H9 (cell line): Measurements from ENCODE around the gene MRFAP1. TPM values are rescaled to one million over a fixed set of nuclear protein-coding genes. Genes with fewer than 3 reads are reported as not detected.

ENCODE experiments used
- DNase-seq: peaks from one replicate; pipeline ENCODE4 v3.0.0-alpha.2; 2017
- H2AFZ ChIP-seq: one replicate; pipeline ENCODE4 v1.6.1; 2013; ENCODE audit warnings: mild to moderate bottlenecking, low read length, control low read depth, moderate library complexity
- H2AK5ac ChIP-seq: 2 replicates; pipeline ENCODE4 v1.6.1; 2013; ENCODE audit warnings: low read length, control low read depth, mixed read lengths; ENCODE audit not compliant: insufficient read length
- H2BK120ac ChIP-seq: one replicate; pipeline ENCODE4 v1.6.1; 2013; ENCODE audit warnings: low read depth, mild to moderate bottlenecking, low read length, control low read depth, inconsistent platforms; ENCODE audit not compliant: poor library complexity, severe bottlenecking
- H2BK12ac ChIP-seq: 2 replicates; pipeline ENCODE4 v1.6.1; 2013; ENCODE audit warnings: low read length, control low read depth, mixed read lengths, low read depth; ENCODE audit not compliant: insufficient read length
- H2BK15ac ChIP-seq: 2 replicates; pipeline ENCODE4 v1.6.1; 2013; ENCODE audit warnings: low read depth, low read length, control low read depth
- H2BK20ac ChIP-seq: one replicate; pipeline ENCODE4 v1.6.1; 2013; ENCODE audit warnings: low read depth, mild to moderate bottlenecking, low read length, control low read depth, inconsistent platforms; ENCODE audit not compliant: poor library complexity, severe bottlenecking
- H2BK5ac ChIP-seq: 2 replicates; pipeline ENCODE4 v1.6.1; 2013; ENCODE audit warnings: low read length, control low read depth, mixed read lengths; ENCODE audit not compliant: insufficient read length
- H3K14ac ChIP-seq: 2 replicates; pipeline ENCODE4 v1.6.1; 2013; ENCODE audit warnings: low read length, control low read depth; ENCODE audit not compliant: insufficient read depth
- H3K18ac ChIP-seq: 2 replicates; pipeline ENCODE4 v1.6.1; 2013; ENCODE audit warnings: low read depth, mild to moderate bottlenecking, mixed read lengths, low read length, control low read depth; ENCODE audit not compliant: insufficient read length
- H3K23ac ChIP-seq: 2 replicates; pipeline ENCODE4 v1.6.1; 2013; ENCODE audit warnings: low read length, control low read depth, mixed read lengths, low read depth; ENCODE audit not compliant: insufficient read length
- H3K23me2 ChIP-seq: 2 replicates; pipeline ENCODE4 v1.6.1; 2013; ENCODE audit warnings: low read depth, mild to moderate bottlenecking, mixed read lengths, low read length, control low read depth; ENCODE audit not compliant: insufficient read length, poor library complexity, severe bottlenecking
- H3K27ac ChIP-seq: 2 replicates; pipeline ENCODE4 v1.5.1; 2013; ENCODE audit warnings: low read length, control low read depth, mixed read lengths, low read depth; ENCODE audit not compliant: insufficient read length
- H3K27me3 ChIP-seq: 2 replicates; pipeline ENCODE4 v1.6.1; 2013; ENCODE audit warnings: low read length, control low read depth, inconsistent platforms; ENCODE audit not compliant: insufficient read depth
- H3K4ac ChIP-seq: 2 replicates; pipeline ENCODE4 v1.6.1; 2013; ENCODE audit warnings: low read depth, mild to moderate bottlenecking, control low read depth, inconsistent platforms, low read length, moderate library complexity
- H3K4me1 ChIP-seq: 2 replicates; pipeline ENCODE4 v1.6.1; 2013; ENCODE audit warnings: low read length, control low read depth, inconsistent platforms; ENCODE audit not compliant: insufficient read depth
- H3K4me2 ChIP-seq: 2 replicates; pipeline ENCODE4 v1.6.1; 2013; ENCODE audit warnings: low read length, control low read depth, mixed read lengths; ENCODE audit not compliant: insufficient read length, insufficient read depth
- H3K56ac ChIP-seq: 2 replicates; pipeline ENCODE4 v1.6.1; 2013; ENCODE audit warnings: low read depth, mild to moderate bottlenecking, mixed read lengths, low read length, control low read depth; ENCODE audit not compliant: insufficient read length
- H3K79me1 ChIP-seq: 2 replicates; pipeline ENCODE4 v1.6.1; 2013; ENCODE audit warnings: low read depth, mild to moderate bottlenecking, moderate library complexity, low read length, control low read depth, inconsistent platforms; ENCODE audit not compliant: insufficient read depth, poor library complexity, severe bottlenecking
- H3K79me2 ChIP-seq: 2 replicates; pipeline ENCODE4 v1.6.1; 2013; ENCODE audit warnings: low read length, control low read depth, inconsistent platforms; ENCODE audit not compliant: insufficient read depth
- H3K9ac ChIP-seq: 2 replicates; pipeline ENCODE4 v1.6.1; 2013; ENCODE audit warnings: low read length, control low read depth, mixed read lengths; ENCODE audit not compliant: insufficient read length; ENCODE audit errors: extremely low read depth
- H3K9me3 ChIP-seq: one replicate; pipeline ENCODE4 v1.6.1; 2013; ENCODE audit warnings: low read depth, low read length, inconsistent platforms; ENCODE audit not compliant: control insufficient read depth
- H3T11ph ChIP-seq: one replicate; pipeline ENCODE4 v1.6.1; 2013; ENCODE audit warnings: mild to moderate bottlenecking, low read length, control low read depth, inconsistent platforms
- H4K20me1 ChIP-seq: one replicate; pipeline ENCODE4 v1.6.1; 2013; ENCODE audit not compliant: control insufficient read depth, insufficient read length, insufficient read depth
- H4K5ac ChIP-seq: 2 replicates; pipeline ENCODE4 v1.6.1; 2013; ENCODE audit warnings: low read depth, mild to moderate bottlenecking, mixed read lengths, low read length, control low read depth; ENCODE audit not compliant: insufficient read length
- H4K8ac ChIP-seq: replicated peaks from 2 replicates; pipeline ENCODE4 v1.6.1; 2013; ENCODE audit warnings: low read length, control low read depth, mixed read lengths, low read depth; ENCODE audit not compliant: insufficient read length
- H4K91ac ChIP-seq: 2 replicates; pipeline ENCODE4 v1.6.1; 2013; ENCODE audit warnings: low read depth, mild to moderate bottlenecking, moderate library complexity, mixed read lengths, low read length, control low read depth; ENCODE audit not compliant: insufficient read length
- H3K27ac Mint-ChIP-seq, 3 experiments: 2 replicates in 2 of 3; 3 replicates in 1 of 3; pipeline ENCODE4 v1.8.0; 2020 to 2021; ENCODE audit warnings: mixed read lengths in 3 of 3, mild to moderate bottlenecking in 1 of 3, moderate library complexity in 1 of 3
- H3K27me3 Mint-ChIP-seq: 2 replicates; pipeline ENCODE4 v1.8.0; 2021; ENCODE audit warnings: low read depth, mild to moderate bottlenecking, moderate library complexity, mixed read lengths
- H3K36me3 Mint-ChIP-seq, 3 experiments: 2 replicates in 2 of 3; 3 replicates in 1 of 3; pipeline ENCODE4 v1.8.0; 2020 to 2021; ENCODE audit warnings: low read depth in 3 of 3, mixed read lengths in 3 of 3; ENCODE audit not compliant: insufficient read depth in 1 of 3
- H3K4me1 Mint-ChIP-seq, 2 experiments: 2 replicates each; pipeline ENCODE4 v1.8.0; 2020; ENCODE audit warnings: mixed read lengths in 2 of 2
- H3K4me3 Mint-ChIP-seq, 2 experiments: 2 replicates in 1 of 2; 3 replicates in 1 of 2; pipeline ENCODE4 v1.8.0; 2020 to 2021; ENCODE audit warnings: mild to moderate bottlenecking in 2 of 2, mixed read lengths in 2 of 2, moderate library complexity in 1 of 2
- H3K9me3 Mint-ChIP-seq, 2 experiments: 2 replicates in 1 of 2; 3 replicates in 1 of 2; pipeline ENCODE4 v1.8.0; 2020; ENCODE audit warnings: mild to moderate bottlenecking in 2 of 2, mixed read lengths in 2 of 2, moderate library complexity in 1 of 2
- WGBS: extraction: QIAGEN DNeasy Blood & Tissue Kit; methylation state at CpG from one replicate; pipeline ENCODE4 v1.1.7; 2013; ENCODE audit warnings: missing lambda C conversion rate, low lambda C conversion rate, mixed read lengths; ENCODE audit not compliant: insufficient read length; ENCODE audit errors: extremely low coverage; 5-methylcytosine and 5-hydroxymethylcytosine counted together
- total RNA-seq: library from RNA; stranded (reverse); gene quantifications from 2 replicates; pipeline ENCODE4 v1.2.1, GENCODE V29; 2021
- TF ChIP-seq, protein P1 (sequence below): fragments of 200-600 bp; sonication (generic); conservative IDR thresholded peaks from 3 replicates; pipeline ENCODE4 v1.8.0; 2021; ENCODE audit warnings: antibody characterized with exemption, mild to moderate bottlenecking

Gene MRFAP1
- total RNA-seq, 1 experiment from 2014 or later, result 328 TPM

DNA sequence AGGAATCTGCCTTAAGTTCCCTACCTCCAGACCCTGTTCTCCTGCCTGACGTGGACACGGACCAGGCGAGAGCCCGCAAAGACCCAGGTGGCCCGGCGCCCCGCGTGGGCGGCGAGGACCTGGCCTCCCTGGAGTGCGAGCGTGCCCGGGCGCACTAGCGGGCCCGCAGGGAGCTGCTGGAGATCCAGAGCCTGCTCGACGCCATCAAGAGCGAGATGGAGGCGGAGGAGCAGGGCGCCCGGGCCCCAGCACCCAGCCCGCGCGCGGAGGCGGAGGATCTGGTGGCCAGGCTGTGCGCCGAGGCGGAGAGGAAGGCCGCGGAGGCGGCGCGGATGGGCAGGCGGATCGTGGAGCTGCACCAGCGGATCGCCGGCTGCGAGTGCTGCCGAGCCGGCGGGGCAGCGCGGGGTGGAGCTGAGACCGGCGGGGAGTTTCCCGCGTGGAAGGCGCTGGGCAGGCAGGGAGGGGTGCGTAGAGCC lies 18.2 kb downstream of the MRFAP1 start:
- Histone ChIP-seq H2BK12ac (no peak overlapping the region), H3K56ac (no peak overlapping the region), H3K23ac (no peak overlapping the region), H3K23me2 (peaks cover 3% of the 10 kb centered on the region), H3K79me2 (no peaks in the 10 kb centered on the region), H4K5ac (no peak overlapping the region), H3K18ac (peak overlapping the region; percentile 51), H2BK15ac (no peak overlapping the region), H4K20me1 (no peaks in the 10 kb centered on the region), H3K4ac (no peak overlapping the region), H3K9ac (no peak overlapping the region), H2BK5ac (no peak overlapping the region), H3K79me1 (no peaks in the 10 kb centered on the region), H2BK120ac (no peak overlapping the region), H4K91ac (no peak overlapping the region), H3K9me3 (no peaks in the 10 kb centered on the region), H2AFZ (no peak overlapping the region), H2BK20ac (no peak overlapping the region), H3T11ph (no peak overlapping the region), H4K8ac (no peak overlapping the region), H3K27me3 (no peaks in the 10 kb centered on the region; the same call in 1 of the 2 replicates), H3K4me1 (no peaks in the 10 kb centered on the region), H3K14ac (peak overlapping the region; percentile 88), H2AK5ac (no peak overlapping the region), H3K4me2 (peak overlapping the region; percentile 53), H3K27ac (no peak overlapping the region)
- Mint-ChIP-seq H3K4me1 (peaks cover 0 to 10% of the 10 kb centered on the region in 2 experiments; a peak in 1 of 4 replicates), H3K27ac (no peak overlapping the region), H3K4me3 (peak overlapping the region; percentile 26 to 50; a peak in 4 of 5 replicates), H3K36me3 (no peaks in the 10 kb centered on the region), H3K27me3 (peaks cover 46% of the 10 kb centered on the region), H3K9me3 (peaks cover 4% of the 10 kb centered on the region in 2 experiments; a peak in 1 of 5 replicates)
- DNase-seq, result peak; percentile 49
- TF ChIP-seq, protein P1, sequence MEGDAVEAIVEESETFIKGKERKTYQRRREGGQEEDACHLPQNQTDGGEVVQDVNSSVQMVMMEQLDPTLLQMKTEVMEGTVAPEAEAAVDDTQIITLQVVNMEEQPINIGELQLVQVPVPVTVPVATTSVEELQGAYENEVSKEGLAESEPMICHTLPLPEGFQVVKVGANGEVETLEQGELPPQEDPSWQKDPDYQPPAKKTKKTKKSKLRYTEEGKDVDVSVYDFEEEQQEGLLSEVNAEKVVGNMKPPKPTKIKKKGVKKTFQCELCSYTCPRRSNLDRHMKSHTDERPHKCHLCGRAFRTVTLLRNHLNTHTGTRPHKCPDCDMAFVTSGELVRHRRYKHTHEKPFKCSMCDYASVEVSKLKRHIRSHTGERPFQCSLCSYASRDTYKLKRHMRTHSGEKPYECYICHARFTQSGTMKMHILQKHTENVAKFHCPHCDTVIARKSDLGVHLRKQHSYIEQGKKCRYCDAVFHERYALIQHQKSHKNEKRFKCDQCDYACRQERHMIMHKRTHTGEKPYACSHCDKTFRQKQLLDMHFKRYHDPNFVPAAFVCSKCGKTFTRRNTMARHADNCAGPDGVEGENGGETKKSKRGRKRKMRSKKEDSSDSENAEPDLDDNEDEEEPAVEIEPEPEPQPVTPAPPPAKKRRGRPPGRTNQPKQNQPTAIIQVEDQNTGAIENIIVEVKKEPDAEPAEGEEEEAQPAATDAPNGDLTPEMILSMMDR, result no peak
- WGBS, result no CpG with 5 or more reads among the region's 52 CpGs
